ENCODE results near the gene SH2D2A. TPM values are rescaled to one million over a fixed set of nuclear protein-coding genes. Genes with fewer than 3 reads are reported as not detected.

Gene SH2D2A
- total RNA-seq, 2 donors from 2014 or later: 2.4 to 7.7 TPM

- H3K9me3 ChIP-seq (ENCODE audit: control insufficient read depth, low read length): no peaks in the 10 kb centered on the region
- peaks cover 90% of the 10 kb centered on the region for H3K27me3 ChIP-seq (ENCODE audit: control insufficient read depth, insufficient read depth, low read length, poor library complexity, severe bottlenecking)
- no peak overlapping the region for H3K27ac Mint-ChIP-seq
- peaks cover 94% of the 10 kb centered on the region for H3K27me3 Mint-ChIP-seq (ENCODE audit: insufficient read depth)
- H3K36me3 ChIP-seq (ENCODE audit: control insufficient read depth, insufficient read depth, low read length): no peaks in the 10 kb centered on the region
- DNase-seq: no peak
- peaks cover 19% of the 10 kb centered on the region for H3K4me1 Mint-ChIP-seq
- no peaks in the 10 kb centered on the region for H3K36me3 Mint-ChIP-seq (ENCODE audit: low read depth)
- H3K4me3 Mint-ChIP-seq: no peak overlapping the region
- H3K4me3 ChIP-seq (ENCODE audit: low read length): no peak overlapping the region
- WGBS, 2 experiments (ENCODE audit: insufficient coverage in 1 of 2, insufficient read length in 1 of 2): 81% methylated on average over 3 of the region's 3 CpGs; no CpG with 5 or more reads in 1 of the 2 experiments
- H3K4me1 ChIP-seq (ENCODE audit: control insufficient read depth, insufficient read depth, low read length): peaks cover 15% of the 10 kb centered on the region
- TF ChIP-seq CTCF (conservative IDR thresholded peaks at IDR 0.05): no peak
- no peak overlapping the region for H3K9ac ChIP-seq (ENCODE audit: extremely low read depth, low read length, poor library complexity, severe bottlenecking)
- H3K27ac ChIP-seq (ENCODE audit: low read depth, low read length): no peak overlapping the region
- no peaks in the 10 kb centered on the region for H3K9me3 Mint-ChIP-seq
These were observed 40.9 kb upstream of the SH2D2A start for GRCh38 chr1:156857532-156857931.

GRCh38 chr1:156856282-156856785 is 39.7 kb upstream of the SH2D2A start:
- peaks cover 90% of the 10 kb centered on the region for H3K27me3 ChIP-seq (ENCODE audit: control insufficient read depth, insufficient read depth, low read length, poor library complexity, severe bottlenecking)

GRCh38 chr1:156854634-156855033 is 38.0 kb upstream of the SH2D2A start:
- Mint-ChIP-seq H3K9me3 (no peaks in the 10 kb centered on the region), H3K4me3 (no peak overlapping the region), H3K36me3 (ENCODE audit: low read depth) (no peaks in the 10 kb centered on the region), H3K27ac (no peak overlapping the region), H3K4me1 (peaks cover 15% of the 10 kb centered on the region), H3K27me3 (ENCODE audit: insufficient read depth) (peaks cover 95% of the 10 kb centered on the region)
- Histone ChIP-seq H3K4me3 (ENCODE audit: low read length) (no peak overlapping the region), H3K36me3 (ENCODE audit: control insufficient read depth, insufficient read depth, low read length) (no peaks in the 10 kb centered on the region), H3K9me3 (ENCODE audit: control insufficient read depth, low read length) (no peaks in the 10 kb centered on the region), H3K27ac (ENCODE audit: low read depth, low read length) (no peak overlapping the region), H3K9ac (ENCODE audit: extremely low read depth, low read length, poor library complexity, severe bottlenecking) (no peak overlapping the region), H3K27me3 (ENCODE audit: control insufficient read depth, insufficient read depth, low read length, poor library complexity, severe bottlenecking) (peaks cover 88% of the 10 kb centered on the region), H3K4me1 (ENCODE audit: control insufficient read depth, insufficient read depth, low read length) (peaks cover 8% of the 10 kb centered on the region)
- WGBS, 2 experiments (ENCODE audit: insufficient coverage in 1 of 2, insufficient read length in 1 of 2): 58 to 65% methylated on average over 3 of the region's 3 CpGs
- DNase-seq: no peak
- TF ChIP-seq CTCF (conservative IDR thresholded peaks at IDR 0.05): peak; percentile 47

More at GRCh38 chr1:156856282-156856785, 39.7 kb upstream of the SH2D2A start:
- no peak for TF ChIP-seq CTCF (conservative IDR thresholded peaks at IDR 0.05)
- H3K4me1 ChIP-seq (ENCODE audit: control insufficient read depth, insufficient read depth, low read length): peaks cover 11% of the 10 kb centered on the region
- H3K9ac ChIP-seq (ENCODE audit: extremely low read depth, low read length, poor library complexity, severe bottlenecking): no peak overlapping the region
- H3K4me3 Mint-ChIP-seq: no peak overlapping the region
- no peak overlapping the region for H3K27ac Mint-ChIP-seq
- no peak for DNase-seq
- no peaks in the 10 kb centered on the region for H3K36me3 Mint-ChIP-seq (ENCODE audit: low read depth)
- peaks cover 18% of the 10 kb centered on the region for H3K4me1 Mint-ChIP-seq
- no peaks in the 10 kb centered on the region for H3K9me3 ChIP-seq (ENCODE audit: control insufficient read depth, low read length)
- no peak overlapping the region for H3K4me3 ChIP-seq (ENCODE audit: low read length)
- H3K27me3 Mint-ChIP-seq (ENCODE audit: insufficient read depth): peaks cover 94% of the 10 kb centered on the region
- no peaks in the 10 kb centered on the region for H3K36me3 ChIP-seq (ENCODE audit: control insufficient read depth, insufficient read depth, low read length)
- 83 to 92% methylated on average over 2 to 3 of the region's 3 CpGs for WGBS, 2 experiments (ENCODE audit: insufficient coverage in 1 of 2, insufficient read length in 1 of 2)
- H3K9me3 Mint-ChIP-seq: no peaks in the 10 kb centered on the region
- H3K27ac ChIP-seq (ENCODE audit: low read depth, low read length): no peak overlapping the region

Data from endodermal cell (in vitro differentiated cells).